HG02759 (cell line): ENCODE data around the gene LDAH.

Experiments
- ATAC-seq: cut with Tn5 transposase; IDR thresholded peaks from one replicate; pipeline ENCODE4 v1.9.1; 2021; ENCODE audit warnings: mild to moderate bottlenecking, moderate library complexity; ENCODE audit not compliant: unreplicated experiment

The LDAH gene

GRCh38 chr2:20654535-20654813 is 168.4 kb downstream of the LDAH start:
- ATAC-seq = no peak

- no peak for ATAC-seq
Measured at GRCh38 chr2:20653695-20654534, 169.0 kb downstream of the LDAH start.

GRCh38 chr2:20652673-20653575 is 170.0 kb downstream of the LDAH start:
- ATAC-seq = no peak

DNA sequence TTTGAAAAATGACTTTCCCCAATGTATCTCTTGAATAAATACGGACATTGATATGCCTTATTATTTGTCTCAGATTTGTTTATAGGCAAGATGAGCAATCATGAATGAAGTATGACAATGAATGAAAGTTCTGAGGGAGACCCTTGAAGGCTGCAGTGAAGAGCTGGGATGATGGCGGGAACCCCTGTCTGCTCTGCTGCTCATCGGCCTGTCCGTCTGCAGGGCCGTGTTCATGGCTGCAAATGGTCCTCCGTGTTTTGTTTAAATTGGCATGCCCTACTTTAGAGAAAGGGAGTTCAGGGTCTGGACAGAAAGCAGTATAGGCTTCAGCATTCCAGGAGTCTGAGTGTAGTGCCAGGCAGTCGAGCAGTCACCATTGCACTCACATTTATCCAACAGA is 170.8 kb downstream of the LDAH start:
- ATAC-seq = no peak

GRCh38 chr2:20651731-20652099 is 171.2 kb downstream of the LDAH start:
- no peak for ATAC-seq

DNA sequence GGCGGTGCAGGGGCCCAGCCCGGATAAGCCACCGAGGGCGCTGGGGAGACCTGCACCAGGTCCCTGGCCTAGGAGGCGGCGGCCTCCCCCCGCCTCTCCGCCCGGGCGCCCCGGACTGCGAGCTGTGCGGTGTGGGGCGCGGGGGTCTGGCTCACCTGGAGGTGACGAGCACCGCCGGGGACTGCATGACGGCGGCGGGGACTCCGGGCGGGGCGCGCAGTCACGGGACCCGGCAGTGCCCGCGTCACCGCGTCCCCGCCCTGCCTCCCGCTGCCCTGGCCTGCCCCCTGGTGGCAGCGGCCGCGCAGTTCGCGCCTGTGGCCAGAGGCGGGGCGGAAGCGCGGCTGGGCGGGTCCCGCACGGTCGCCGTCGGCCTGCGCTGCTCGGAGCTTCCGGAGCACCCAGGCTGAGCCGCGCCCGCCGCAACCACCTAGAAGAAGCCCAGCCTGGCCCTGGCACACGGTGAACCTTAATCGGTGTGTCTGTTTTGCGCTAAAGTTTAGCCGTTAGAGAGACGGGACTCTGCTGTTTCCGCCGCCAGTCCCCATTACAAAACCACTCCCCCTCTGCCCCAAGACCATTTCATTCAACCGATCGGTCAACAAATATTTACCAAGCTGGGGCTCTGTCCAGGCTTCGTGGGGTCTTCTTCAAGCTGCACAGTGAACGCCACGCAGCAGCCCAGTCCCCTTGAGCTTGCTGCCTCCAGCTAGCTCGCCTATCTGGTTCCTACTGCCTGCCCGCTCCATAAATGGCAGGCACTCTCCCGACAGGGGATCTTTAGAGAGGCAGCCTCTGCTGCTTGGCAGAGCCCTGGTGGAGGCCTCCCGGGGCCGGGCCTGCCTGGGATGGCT is 171.8 kb downstream of the LDAH start, which contains the start of gene HS1BP3:
Gene HS1BP3 (minus strand): TSS at position 222 of the 854 bp plus-strand sequence. CDS start 35 bp downstream, at position 187.
- ATAC-seq = peak; percentile 96

GRCh38 chr2:20650393-20650876 is 172.5 kb downstream of the LDAH start:
- ATAC-seq = no peak

GRCh38 chr2:20649976-20650375 is 172.9 kb downstream of the LDAH start:
- no peak for ATAC-seq

DNA sequence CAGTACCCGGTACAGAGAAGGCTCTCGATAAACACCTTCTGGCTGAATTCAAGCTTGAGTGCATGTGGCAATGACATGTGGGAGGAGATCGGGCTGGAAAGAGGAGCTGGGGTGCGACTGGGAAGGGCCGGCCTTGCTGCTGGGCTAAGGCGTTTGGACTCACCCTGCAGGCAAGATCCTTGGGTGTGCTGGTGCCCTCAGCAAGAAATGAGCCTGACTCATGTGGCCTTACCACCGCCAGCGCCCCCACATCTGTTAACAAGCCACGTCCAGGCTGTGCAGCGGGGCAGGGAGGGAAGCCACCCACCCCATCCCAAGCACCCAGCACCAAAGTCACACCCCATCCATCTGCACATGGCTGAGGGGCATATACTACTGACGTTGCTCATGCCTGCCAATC is 173.3 kb downstream of the LDAH start:
- ATAC-seq = no peak

DNA sequence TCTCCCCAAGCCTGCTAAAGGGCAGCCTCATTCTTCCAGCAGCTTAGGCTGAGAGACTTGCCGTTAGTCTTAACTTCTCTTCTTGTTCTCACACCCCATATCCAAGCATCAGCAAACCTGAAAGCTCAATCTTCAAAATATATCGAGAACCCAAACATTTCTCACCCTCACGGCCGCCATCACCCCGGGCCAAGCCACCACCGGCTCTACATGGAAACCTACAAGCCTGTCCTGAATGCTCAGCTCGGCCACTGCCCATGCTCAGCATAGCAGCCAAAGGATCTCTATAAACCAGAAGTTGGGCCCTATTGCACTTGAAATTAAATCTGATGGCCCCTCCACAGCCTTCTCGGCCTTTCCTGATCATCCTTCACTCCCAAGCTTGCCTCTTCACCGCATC is 174.1 kb downstream of the LDAH start:
- no peak for ATAC-seq

GRCh38 chr2:20648206-20648605 is 174.7 kb downstream of the LDAH start:
- no peak for ATAC-seq

DNA sequence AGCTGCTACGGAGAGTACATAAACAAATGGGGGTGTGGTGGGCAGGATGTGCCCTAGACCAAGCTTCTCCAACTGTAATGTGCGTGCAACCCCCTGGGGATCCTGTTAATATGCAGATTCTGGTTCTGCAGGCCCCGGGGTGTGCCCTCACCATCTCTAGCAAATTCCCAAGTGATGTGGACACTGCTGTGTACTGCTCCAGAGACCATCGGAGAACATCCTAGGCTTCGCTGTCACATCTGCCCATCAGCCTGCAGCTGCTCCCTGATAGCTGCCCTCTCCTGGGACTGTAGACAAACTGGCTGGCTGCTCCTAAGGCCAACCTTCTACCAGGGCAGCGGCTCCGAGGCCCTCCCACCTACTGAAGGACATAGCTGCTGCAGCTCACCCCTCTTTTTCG is 175.2 kb downstream of the LDAH start:
- no peak for ATAC-seq

DNA sequence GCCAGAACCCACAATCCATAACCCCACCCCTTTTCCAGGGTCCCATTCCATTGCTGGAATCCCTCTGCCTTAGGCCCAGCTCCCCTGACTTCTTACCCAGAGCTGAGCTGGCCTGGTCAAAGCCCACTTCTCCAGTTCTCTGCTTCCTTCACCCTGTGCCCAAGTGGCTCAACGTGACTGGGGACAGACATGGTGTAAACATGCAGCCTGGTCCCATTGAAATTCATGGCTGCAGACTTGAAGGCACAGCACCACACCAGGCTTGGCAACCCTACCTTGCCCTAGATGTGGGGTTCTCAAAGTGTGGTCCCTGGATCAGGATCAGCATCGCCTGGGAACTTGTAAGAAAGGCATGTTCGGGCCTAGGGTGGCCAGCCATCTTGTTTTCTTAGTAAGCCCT is 175.7 kb downstream of the LDAH start:
- no peak for ATAC-seq

GRCh38 chr2:20646446-20646845 is 176.5 kb downstream of the LDAH start:
- no peak for ATAC-seq

DNA sequence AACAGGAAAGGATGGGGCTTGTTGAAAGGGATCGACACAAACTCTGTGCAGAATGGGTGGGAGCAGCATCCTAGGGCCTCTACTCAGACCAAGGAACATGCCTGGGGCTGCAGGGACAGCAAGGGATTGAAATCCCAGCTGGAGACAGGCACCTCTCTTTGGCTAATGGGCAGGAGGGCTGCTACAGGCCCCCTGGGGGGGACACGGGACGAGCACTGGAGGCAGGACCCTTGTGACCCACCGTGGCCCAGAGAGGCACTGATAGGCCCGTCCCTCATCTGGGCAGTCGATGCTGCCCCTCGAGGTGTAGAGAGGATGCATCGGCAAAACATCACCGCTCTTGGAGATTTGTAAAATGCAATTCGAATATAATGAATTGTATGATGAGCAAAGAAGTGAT is 177.1 kb downstream of the LDAH start:
- ATAC-seq = no peak

GRCh38 chr2:20645301-20645701 is 177.6 kb downstream of the LDAH start:
- ATAC-seq = no peak

DNA sequence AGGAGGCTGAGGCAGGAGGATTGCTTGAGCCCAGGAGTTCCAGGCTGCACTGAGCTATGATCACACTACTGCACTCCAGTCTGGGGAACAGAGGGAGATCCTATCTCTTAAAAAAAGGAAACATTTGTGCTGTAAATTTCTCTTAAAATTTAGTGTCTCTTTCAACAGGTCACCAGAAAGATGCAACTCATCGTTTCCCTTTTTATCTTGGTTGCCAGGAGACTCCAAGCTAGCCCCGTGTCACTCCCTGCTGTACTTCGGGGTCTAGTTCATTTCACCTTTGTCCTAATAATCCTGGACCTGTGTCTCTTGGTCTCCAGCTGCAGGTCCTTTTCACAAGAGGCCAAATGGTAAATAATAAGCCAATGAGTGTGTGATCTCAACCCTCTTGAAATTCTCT is 179.1 kb downstream of the LDAH start:
- ATAC-seq = no peak

- ATAC-seq = no peak
Measured at GRCh38 chr2:20643060-20643459, 179.8 kb downstream of the LDAH start.

DNA sequence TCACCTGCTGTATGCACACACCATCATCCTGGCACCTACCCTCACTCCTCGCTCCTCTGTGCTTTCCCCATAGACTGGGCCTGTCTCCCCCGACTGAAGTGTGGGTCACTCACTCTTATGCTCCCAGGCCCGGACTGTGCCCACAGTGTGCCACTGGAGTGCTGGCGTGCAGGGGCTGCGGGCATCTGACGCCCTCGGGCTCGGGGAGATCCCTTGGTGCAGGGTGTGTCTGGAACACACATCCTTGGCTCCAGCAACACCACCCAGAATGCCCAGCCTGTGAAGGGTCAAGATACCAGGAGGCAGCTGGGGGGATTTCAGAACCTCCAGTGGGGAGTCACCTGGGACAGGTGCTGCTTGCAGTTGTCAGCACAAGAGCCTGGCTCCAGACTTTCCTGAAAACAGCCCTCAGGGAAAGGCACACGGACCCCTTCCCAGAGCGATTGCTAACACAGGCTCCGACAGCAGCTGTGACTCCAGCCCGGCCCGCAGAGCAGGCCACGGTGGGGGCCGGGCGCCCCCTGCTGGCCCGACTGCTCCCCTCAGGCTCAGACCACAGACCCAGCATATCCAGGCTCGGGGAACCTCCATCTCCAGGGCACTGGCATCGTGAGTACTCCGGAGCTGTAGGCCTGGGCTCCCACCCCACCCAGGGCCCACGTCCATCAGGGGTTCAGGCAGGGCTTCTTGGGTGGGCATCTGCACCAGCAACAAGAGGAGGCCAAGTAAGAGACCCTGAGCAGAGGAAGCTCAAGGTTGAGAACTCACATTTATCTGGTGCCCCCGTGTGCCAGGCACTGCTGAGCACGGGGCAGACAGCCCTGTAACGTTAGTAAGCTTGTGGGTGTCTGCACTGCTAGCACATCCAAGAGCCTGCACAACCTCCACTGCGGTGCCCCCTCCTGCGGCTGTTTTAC is 180.6 kb downstream of the LDAH start:
- peak; percentile 99 for ATAC-seq
